ENCODE measurements around the gene KRTAP13-2. TPM values are rescaled to one million over a fixed set of nuclear protein-coding genes. Genes with fewer than 3 reads are reported as not detected.

Gene KRTAP13-2
- polyA plus RNA-seq, 1 donor (not counting 4 experiments of a cell fraction or from before 2014, with no cell fraction given): not detected

- peak overlapping the region; percentile 68 for H2AFZ ChIP-seq (ENCODE audit: control insufficient read depth, low read length)
- dilution Hi-C loops (cut with MboI; ENCODE audit: extremely low pct_ligation_motif_present, low sequenced_read_pairs): no loop called here
- no peaks in the 10 kb centered on the region for H3K4me1 ChIP-seq (ENCODE audit: control insufficient read depth, extremely low read depth, insufficient read depth, low read length)
- no peaks in the 10 kb centered on the region for H3K79me2 ChIP-seq (ENCODE audit: control insufficient read depth, insufficient read depth, low read length)
- no peaks in the 10 kb centered on the region for H4K20me1 ChIP-seq (ENCODE audit: control insufficient read depth, extremely low read depth, insufficient read depth, low read length)
- no peak overlapping the region for H3K4me3 ChIP-seq (ENCODE audit: control insufficient read depth in 2 of 3, extremely low read depth in 1 of 3, insufficient read depth in 2 of 3, low read depth in 1 of 3, low read length in 3 of 3)
- H3K9ac ChIP-seq (ENCODE audit: control insufficient read depth, extremely low read depth, insufficient read depth, low read length): no peak overlapping the region
- DNase-seq (ENCODE audit: low read depth, low spot score): peak; percentile 32
- no peaks in the 10 kb centered on the region for H3K27me3 ChIP-seq (ENCODE audit: control insufficient read depth, extremely low read depth, insufficient read depth, low read length)
- H3K36me3 ChIP-seq (ENCODE audit: control insufficient read depth in 2 of 2, extremely low read depth in 1 of 2, insufficient read depth in 2 of 2, low read length in 2 of 2): no peaks in the 10 kb centered on the region
- TF ChIP-seq EZH2 (IDR thresholded peaks at IDR 0.05; ENCODE audit: low read length) (no peak), CTCF (optimal IDR thresholded peaks at IDR 0.05 in 1 of 3, IDR thresholded peaks at IDR 0.05 in 1 of 3, conservative IDR thresholded peaks at IDR 0.05 in 1 of 3; ENCODE audit: extremely low read depth in 1 of 3, insufficient read depth in 2 of 3, low read length in 3 of 3) (peak; percentile 63 to 88 (median 85))
- H3K27ac ChIP-seq (ENCODE audit: control insufficient read depth, insufficient read depth, low read length): no peak overlapping the region
- FAIRE-seq: peak; percentile 46
- no peaks in the 10 kb centered on the region for H3K9me3 ChIP-seq (ENCODE audit: control insufficient read depth, low read depth, low read length)
- H3K9me1 ChIP-seq (ENCODE audit: control insufficient read depth, extremely low read depth, insufficient read depth, low read length): no peaks in the 10 kb centered on the region
- H3K4me2 ChIP-seq (ENCODE audit: control insufficient read depth, extremely low read depth, insufficient read depth, low read depth, low read length): peak overlapping the region; percentile 43
Observed at GRCh38 chr21:30408782-30409494, 36.9 kb upstream of the KRTAP13-2 start.

GRCh38 chr21:30395731-30396130 lies 23.7 kb upstream of the KRTAP13-2 start, which contains the start of gene KRTAP13-1:
Gene KRTAP13-1, plus strand, starts transcription at chr21:30396031. Its CDS starts 56 bp downstream, at chr21:30396087.
- H3K27ac ChIP-seq (ENCODE audit: control insufficient read depth, insufficient read depth, low read length): no peak within 1 kb of the TSS
- DNase-seq (ENCODE audit: low read depth, low spot score): no peak
- no peak within 1 kb of the TSS for H3K4me3 ChIP-seq (ENCODE audit: control insufficient read depth in 2 of 3, extremely low read depth in 1 of 3, insufficient read depth in 2 of 3, low read depth in 1 of 3, low read length in 3 of 3)
- H4K20me1 ChIP-seq (ENCODE audit: control insufficient read depth, extremely low read depth, insufficient read depth, low read length): no peaks in the 10 kb centered on the region
- no peak within 1 kb of the TSS for H2AFZ ChIP-seq (ENCODE audit: control insufficient read depth, low read length)
- no peak for FAIRE-seq
- no peaks in the 10 kb centered on the region for H3K4me1 ChIP-seq (ENCODE audit: control insufficient read depth, extremely low read depth, insufficient read depth, low read length)
- no peak within 1 kb of the TSS for H3K9ac ChIP-seq (ENCODE audit: control insufficient read depth, extremely low read depth, insufficient read depth, low read length)
- dilution Hi-C loops (cut with MboI; ENCODE audit: extremely low pct_ligation_motif_present, low sequenced_read_pairs): no loop called here
- no peaks in the 10 kb centered on the region for H3K36me3 ChIP-seq (ENCODE audit: control insufficient read depth in 2 of 2, extremely low read depth in 1 of 2, insufficient read depth in 2 of 2, low read length in 2 of 2)
- no peaks in the 10 kb centered on the region for H3K79me2 ChIP-seq (ENCODE audit: control insufficient read depth, insufficient read depth, low read length)
- H3K9me1 ChIP-seq (ENCODE audit: control insufficient read depth, extremely low read depth, insufficient read depth, low read length): no peaks in the 10 kb centered on the region
- no peaks in the 10 kb centered on the region for H3K9me3 ChIP-seq (ENCODE audit: control insufficient read depth, low read depth, low read length)
- TF ChIP-seq EZH2 (IDR thresholded peaks at IDR 0.05; ENCODE audit: low read length) (no peak), CTCF (optimal IDR thresholded peaks at IDR 0.05 in 1 of 3, IDR thresholded peaks at IDR 0.05 in 1 of 3, conservative IDR thresholded peaks at IDR 0.05 in 1 of 3; ENCODE audit: extremely low read depth in 1 of 3, insufficient read depth in 2 of 3, low read length in 3 of 3) (no peak)
- no peak within 1 kb of the TSS for H3K4me2 ChIP-seq (ENCODE audit: control insufficient read depth, extremely low read depth, insufficient read depth, low read depth, low read length)
- H3K27me3 ChIP-seq (ENCODE audit: control insufficient read depth, extremely low read depth, insufficient read depth, low read length): no peaks in the 10 kb centered on the region
